Adipocyte (in vitro differentiated cells): ENCODE data around the gene RHOF.
"Not testable (repeated sequence)": the region's sequence is repeated elsewhere in the genome, so short reads cannot be mapped to it uniquely, and the experiment has no call there.

ENCODE experiments used
- DNase-seq: peaks from one replicate; pipeline ENCODE4 v3.0.0-alpha.2; 2015; ENCODE audit warnings: low read depth
- H3K27me3 ChIP-seq: replicated peaks from 2 replicates; pipeline ENCODE4 v1.7.0; 2013; ENCODE audit warnings: mild to moderate bottlenecking, low read length, moderate library complexity; ENCODE audit not compliant: control insufficient read depth, insufficient read depth
- H3K36me3 ChIP-seq: 2 replicates; pipeline ENCODE4 v1.7.0; 2013; ENCODE audit warnings: low read length, mild to moderate bottlenecking, moderate library complexity; ENCODE audit not compliant: control insufficient read depth, insufficient read depth, severe bottlenecking
- H3K4me1 ChIP-seq: 2 replicates; pipeline ENCODE4 v1.7.0; 2013; ENCODE audit warnings: mild to moderate bottlenecking, low read length, moderate library complexity; ENCODE audit not compliant: control insufficient read depth, insufficient read depth
- H3K4me3 ChIP-seq: 2 replicates; pipeline ENCODE4 v1.7.0; 2013; ENCODE audit warnings: mild to moderate bottlenecking, low read length, moderate library complexity
- H3K9ac ChIP-seq: 2 replicates; pipeline ENCODE4 v1.7.0; 2013; ENCODE audit warnings: mild to moderate bottlenecking, low read length, moderate library complexity
- H3K9me3 ChIP-seq: 2 replicates; pipeline ENCODE4 v1.7.0; 2013; ENCODE audit warnings: mild to moderate bottlenecking, low read length, moderate library complexity; ENCODE audit not compliant: control insufficient read depth

RHOF gene

DNA sequence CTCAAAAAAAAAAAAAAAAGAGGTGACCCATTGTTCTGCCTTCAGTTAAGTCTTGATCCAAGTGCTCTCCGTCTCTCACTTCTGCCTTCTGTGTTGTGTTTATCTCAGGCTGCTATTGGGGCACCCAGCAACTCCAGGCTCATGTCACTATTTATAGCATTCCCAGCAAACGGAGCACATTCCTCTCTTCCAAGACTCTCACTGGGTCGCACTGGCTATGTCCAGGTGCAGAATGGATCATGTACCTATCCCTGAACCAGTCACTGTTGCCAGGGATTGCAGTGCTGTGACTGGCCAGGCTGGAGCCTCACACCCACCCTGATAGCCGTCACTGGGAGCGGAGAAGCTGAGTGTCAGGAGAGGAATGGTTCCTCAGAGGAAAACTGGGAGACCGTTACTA, 31.2 kb downstream of the RHOF start:
- peaks cover 20% of the 10 kb centered on the region for H3K4me1 ChIP-seq
- no peak overlapping the region for H3K4me3 ChIP-seq
- no peaks in the 10 kb centered on the region for H3K27me3 ChIP-seq
- H3K9me3 ChIP-seq: no peaks in the 10 kb centered on the region
- H3K9ac ChIP-seq: no peak overlapping the region
- no peaks in the 10 kb centered on the region for H3K36me3 ChIP-seq
- DNase-seq: no peak

DNA sequence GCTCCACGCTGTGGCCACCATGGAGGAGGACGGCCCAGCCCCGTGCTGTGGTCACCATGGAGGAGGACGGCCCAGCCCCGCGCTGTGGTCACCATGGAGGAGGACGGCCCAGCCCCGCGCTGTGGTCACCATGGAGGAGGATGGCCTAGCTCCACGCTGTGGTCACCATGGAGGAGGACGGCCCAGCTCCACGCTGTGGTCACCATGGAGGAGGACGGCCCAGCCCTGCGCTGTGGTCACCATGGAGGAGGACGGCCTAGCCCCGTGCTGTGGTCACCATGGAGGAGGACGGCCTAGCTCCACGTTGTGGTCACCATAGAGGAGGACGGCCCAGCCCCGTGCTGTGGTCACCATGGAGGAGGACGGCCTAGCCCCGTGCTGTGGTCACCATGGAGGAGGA, 35.0 kb downstream of the RHOF start:
- not testable (repeated sequence) for DNase-seq, H3K4me1 ChIP-seq, H3K9me3 ChIP-seq, H3K36me3 ChIP-seq, H3K4me3 ChIP-seq, H3K27me3 ChIP-seq, H3K9ac ChIP-seq

DNA sequence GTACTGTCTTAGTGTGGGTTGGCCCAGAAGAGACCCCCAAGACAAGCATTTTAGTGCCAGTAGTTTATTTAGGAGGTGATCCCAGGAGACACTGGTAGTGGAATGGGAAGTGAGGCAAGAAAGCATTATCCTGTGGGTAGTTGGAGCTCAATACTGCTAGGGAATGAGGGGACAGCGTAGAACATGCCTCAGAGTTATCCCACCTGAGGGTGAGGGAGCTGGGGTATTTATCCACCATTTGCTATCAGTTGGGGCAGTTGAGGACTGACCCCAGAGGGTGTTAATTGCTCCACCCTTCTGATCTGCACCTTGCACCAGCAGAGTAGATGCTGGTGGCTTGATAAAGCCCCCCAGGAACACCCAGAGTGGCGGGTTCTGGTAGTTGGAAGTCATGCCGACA, 37.9 kb downstream of the RHOF start:
- Histone ChIP-seq H3K27me3 (no peaks in the 10 kb centered on the region), H3K9ac (no peak overlapping the region), H3K4me1 (peaks cover 3% of the 10 kb centered on the region), H3K4me3 (no peak overlapping the region), H3K36me3 (no peaks in the 10 kb centered on the region), H3K9me3 (no peaks in the 10 kb centered on the region)
- no peak for DNase-seq

DNA sequence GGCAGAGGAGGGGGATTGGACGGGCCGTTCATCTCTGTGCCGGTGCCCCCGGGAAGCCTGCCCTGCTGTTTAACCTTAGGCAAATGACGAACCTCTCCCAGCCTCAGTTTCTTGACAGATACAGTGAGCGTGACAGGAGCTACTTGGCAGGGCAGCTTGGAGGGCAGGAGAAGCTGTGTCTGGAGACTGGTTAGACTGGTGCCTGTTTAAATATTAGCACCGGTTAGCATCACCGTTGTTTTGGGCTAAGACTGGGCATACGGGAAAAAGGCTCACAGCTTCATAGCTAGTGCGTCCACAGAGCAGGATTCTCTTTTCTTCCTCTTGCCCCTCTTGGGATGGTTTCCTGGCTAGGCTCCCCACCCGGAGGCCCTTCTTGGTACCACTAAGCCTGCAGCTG, 38.7 kb downstream of the RHOF start:
- Histone ChIP-seq H3K4me3 (no peak overlapping the region), H3K9me3 (no peaks in the 10 kb centered on the region), H3K9ac (no peak overlapping the region), H3K27me3 (no peaks in the 10 kb centered on the region), H3K4me1 (peaks cover 3% of the 10 kb centered on the region), H3K36me3 (no peaks in the 10 kb centered on the region)
- no peak for DNase-seq

DNA sequence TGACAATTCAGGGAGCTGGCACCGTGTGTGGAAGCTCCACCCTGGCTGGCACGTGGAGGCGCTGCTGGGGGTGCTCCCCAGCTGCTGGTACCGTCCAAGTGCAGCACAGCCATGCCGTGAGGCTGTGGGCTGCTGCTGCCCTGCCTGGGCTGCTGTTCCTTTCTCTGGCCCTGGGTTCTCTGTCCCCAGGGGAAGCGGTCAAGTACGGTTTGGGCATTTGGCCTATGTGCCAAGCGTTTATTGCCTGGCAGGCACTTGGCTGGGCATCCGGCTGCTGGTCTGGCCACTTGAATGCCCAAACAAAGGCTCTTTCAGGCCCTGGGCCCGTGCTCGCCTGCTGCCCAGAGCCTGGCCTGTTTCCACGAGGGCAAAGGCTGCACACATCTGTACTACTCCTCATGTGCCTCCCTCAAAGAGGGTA, 39.6 kb downstream of the RHOF start:
- Histone ChIP-seq H3K4me3 (no peak overlapping the region), H3K27me3 (no peaks in the 10 kb centered on the region), H3K36me3 (no peaks in the 10 kb centered on the region), H3K4me1 (peaks cover 7% of the 10 kb centered on the region), H3K9ac (no peak overlapping the region), H3K9me3 (no peaks in the 10 kb centered on the region)
- DNase-seq: no peak

DNA sequence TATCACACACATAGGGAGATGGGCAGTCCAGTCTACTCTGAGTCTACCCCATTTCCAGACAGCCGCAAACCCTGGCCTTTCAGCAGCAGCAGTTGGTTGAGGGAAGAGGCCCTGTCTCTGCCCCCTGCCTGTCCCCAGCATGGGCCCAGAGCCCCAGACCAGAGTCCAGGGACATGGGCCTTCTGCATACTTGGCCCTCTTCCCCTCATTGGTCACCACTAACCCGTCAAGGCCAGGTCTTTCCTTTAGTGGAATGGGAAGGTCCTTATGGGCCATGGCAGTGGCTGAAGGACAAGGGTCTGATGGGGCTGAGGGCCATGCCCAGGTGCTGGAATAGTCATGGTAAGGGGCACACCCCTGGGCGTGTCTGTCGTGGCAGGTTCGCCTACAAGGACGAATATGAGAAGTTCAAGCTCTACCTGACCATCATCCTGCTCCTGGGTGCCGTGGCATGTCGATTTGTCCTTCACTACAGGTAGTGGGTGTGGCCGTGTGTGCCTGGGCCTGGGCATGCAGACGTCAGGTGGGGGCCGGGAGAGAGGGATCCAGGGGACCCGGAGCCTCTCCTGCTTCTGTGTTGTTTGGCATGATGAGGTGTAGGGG, 41.6 kb downstream of the RHOF start:
- Histone ChIP-seq H3K4me3 (no peak overlapping the region), H3K36me3 (no peaks in the 10 kb centered on the region), H3K9ac (no peak overlapping the region), H3K9me3 (no peaks in the 10 kb centered on the region), H3K4me1 (peaks cover 13% of the 10 kb centered on the region), H3K27me3 (no peaks in the 10 kb centered on the region)
- no peak for DNase-seq

DNA sequence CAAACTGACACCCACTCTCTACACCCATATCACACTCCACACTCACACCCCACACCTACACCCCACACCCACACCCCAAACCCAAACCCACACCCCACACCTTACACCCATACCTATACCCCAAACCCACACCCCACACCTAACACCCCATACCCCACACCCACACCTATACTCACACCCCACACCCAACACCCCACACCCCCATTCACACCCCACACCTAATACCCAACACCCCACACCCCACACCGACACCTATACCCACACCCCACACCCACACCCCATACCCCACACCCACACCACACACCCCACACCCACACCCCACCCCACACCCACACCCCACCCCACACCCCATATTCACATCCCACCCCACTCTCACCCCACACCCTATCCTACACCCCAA, 42.5 kb downstream of the RHOF start:
- H3K4me3 ChIP-seq: no peak overlapping the region
- no peaks in the 10 kb centered on the region for H3K9me3 ChIP-seq
- no peak for DNase-seq
- H3K4me1 ChIP-seq: peaks cover 13% of the 10 kb centered on the region
- H3K27me3 ChIP-seq: no peaks in the 10 kb centered on the region
- no peaks in the 10 kb centered on the region for H3K36me3 ChIP-seq
- no peak overlapping the region for H3K9ac ChIP-seq

DNA sequence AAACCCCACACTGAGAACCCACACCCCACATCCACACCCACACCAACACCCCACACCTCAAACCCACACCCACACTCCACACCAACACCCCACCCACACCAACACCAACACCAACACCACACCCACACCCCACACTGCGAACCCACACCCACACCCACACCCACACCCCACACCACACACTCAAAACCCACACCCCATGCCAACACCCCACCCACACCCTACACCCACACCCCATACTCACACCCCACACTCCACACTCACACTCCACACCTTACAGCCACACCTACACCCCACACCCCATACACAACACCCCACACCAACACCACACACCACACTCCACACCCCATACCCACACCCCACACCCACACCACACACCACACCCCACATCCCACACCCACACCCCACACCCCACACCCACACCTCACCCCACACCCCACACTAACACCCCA, 43.0 kb downstream of the RHOF start:
- H3K4me3 ChIP-seq: no peak overlapping the region
- no peak for DNase-seq
- H3K36me3 ChIP-seq: no peaks in the 10 kb centered on the region
- no peak overlapping the region for H3K9ac ChIP-seq
- H3K4me1 ChIP-seq: peaks cover 13% of the 10 kb centered on the region
- H3K9me3 ChIP-seq: no peaks in the 10 kb centered on the region
- no peaks in the 10 kb centered on the region for H3K27me3 ChIP-seq

DNA sequence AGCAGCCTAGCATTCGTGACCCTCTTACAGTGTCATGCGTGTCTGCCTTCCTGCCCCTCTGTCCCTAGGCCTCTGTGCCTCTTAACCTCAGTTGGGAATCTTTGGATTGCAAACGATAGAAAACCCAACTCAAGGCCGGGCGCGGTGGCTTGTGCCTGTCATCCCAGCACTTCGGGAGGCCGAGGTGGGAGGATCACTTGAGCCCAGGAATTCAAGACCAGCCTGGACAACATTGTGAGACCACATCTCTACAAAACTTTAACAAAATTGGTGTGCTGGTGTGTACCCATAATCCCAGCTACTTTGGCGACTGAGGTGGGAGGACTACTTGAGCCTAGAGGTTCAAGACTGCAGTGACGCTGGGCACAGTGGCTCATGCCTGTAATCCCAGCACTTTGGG, 44.2 kb downstream of the RHOF start:
- no peak overlapping the region for H3K4me3 ChIP-seq
- DNase-seq: no peak
- H3K27me3 ChIP-seq: no peaks in the 10 kb centered on the region

DNA sequence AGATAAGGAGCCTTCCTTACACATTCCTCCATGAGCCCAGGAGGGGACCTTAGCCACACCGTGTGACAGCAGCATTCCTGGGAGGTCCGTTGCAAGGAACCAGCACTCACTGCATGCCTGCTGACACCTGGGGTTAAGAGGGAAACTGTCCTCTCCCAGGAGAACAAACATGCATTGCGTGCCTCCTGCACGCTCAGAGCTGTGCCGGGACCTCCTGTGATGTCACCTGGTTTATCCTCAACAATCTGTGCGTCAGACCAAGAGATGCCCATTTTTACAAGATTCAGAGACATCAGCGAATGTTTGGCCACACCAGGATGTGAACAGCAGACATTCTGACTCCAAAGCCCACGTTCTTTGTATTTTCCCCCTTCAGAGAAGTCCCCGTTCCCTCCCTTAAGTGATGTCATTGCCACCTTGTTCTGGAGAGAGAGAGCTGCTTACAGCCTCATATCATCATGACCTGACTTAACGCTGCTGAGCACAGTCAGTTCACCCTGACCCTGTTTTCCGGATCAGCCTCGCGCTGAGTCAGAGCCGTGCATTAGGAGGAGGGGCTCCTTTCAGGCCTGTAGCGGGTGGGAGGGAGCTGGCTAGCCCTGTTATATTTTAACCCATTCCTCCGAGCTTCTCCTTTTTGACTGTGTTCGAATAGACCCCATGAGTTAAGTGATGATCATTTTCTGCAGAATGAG, 44.8 kb downstream of the RHOF start:
- DNase-seq: peak; percentile 65
- Histone ChIP-seq H3K9ac (no peak overlapping the region), H3K9me3 (no peaks in the 10 kb centered on the region), H3K27me3 (no peaks in the 10 kb centered on the region), H3K36me3 (no peaks in the 10 kb centered on the region), H3K4me1 (peaks cover 12% of the 10 kb centered on the region), H3K4me3 (no peak overlapping the region)

More for the DNA sequence above, 44.2 kb downstream of the RHOF start:
- Histone ChIP-seq H3K4me1 (peaks cover 13% of the 10 kb centered on the region), H3K9ac (no peak overlapping the region), H3K36me3 (no peaks in the 10 kb centered on the region), H3K9me3 (no peaks in the 10 kb centered on the region)

DNA sequence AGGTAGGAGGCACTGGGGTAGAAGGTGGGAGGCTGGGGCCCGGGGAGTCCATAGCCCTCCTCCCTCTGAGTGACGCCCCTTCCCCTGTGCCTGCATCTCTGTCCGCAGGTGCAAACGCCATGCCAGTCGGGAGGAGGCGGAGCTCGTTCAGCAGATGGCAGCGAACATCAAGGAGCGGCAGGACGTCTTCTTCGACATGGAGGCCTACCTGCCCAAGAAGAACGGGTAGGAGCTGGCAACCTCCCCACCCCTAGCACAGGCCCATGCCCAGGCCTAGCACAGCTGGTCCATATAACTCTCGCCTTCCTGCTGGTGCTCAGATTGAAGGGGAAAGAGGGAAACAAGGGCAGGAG, 45.3 kb downstream of the RHOF start:
- Histone ChIP-seq H3K4me3 (no peak overlapping the region), H3K9me3 (no peaks in the 10 kb centered on the region), H3K4me1 (peaks cover 10% of the 10 kb centered on the region), H3K36me3 (no peaks in the 10 kb centered on the region), H3K9ac (no peak overlapping the region), H3K27me3 (no peaks in the 10 kb centered on the region)
- no peak for DNase-seq

DNA sequence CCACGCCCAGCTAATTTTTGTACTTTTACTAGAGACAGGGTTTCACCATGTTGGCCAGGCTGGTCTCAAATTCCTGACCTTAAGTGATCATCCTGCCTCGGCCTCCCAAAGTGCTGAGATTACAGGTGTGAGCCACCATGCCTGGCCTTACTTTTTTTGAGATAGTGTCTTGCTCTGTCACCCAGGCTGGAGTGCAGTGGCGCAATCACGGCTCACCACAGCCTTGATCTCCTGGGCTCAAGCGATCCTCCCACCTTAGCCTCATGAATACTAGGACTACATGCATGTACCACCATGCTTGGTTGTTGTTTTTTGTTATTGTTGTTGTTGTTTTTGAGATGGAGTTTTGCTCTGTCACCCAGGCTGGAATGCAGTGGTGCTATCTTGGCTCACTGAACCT, 47.9 kb downstream of the RHOF start:
- peaks cover 10% of the 10 kb centered on the region for H3K4me1 ChIP-seq
- not testable (repeated sequence) for H3K9ac ChIP-seq, DNase-seq, H3K36me3 ChIP-seq, H3K9me3 ChIP-seq, H3K4me3 ChIP-seq, H3K27me3 ChIP-seq
